PFSK-1 (cell line): ENCODE results near the gene HNRNPH3.

ENCODE experiments used
- POLR2AphosphoS5 ChIP-seq: IDR thresholded peaks from 2 replicates; pipeline ENCODE4 v1.6.1; 2012; ENCODE audit warnings: low read depth, mild to moderate bottlenecking, control low read depth, low read length, moderate library complexity
- REST ChIP-seq, 2 experiments: IDR thresholded peaks; 2 replicates each; pipeline versions ENCODE4 v1.6.1 to v1.8.0; 2011 to 2012; ENCODE audit warnings: low read depth in 2 of 2, low read length in 2 of 2, control low read depth in 1 of 2, inconsistent platforms in 1 of 2, mild to moderate bottlenecking in 1 of 2, moderate library complexity in 1 of 2; ENCODE audit not compliant: insufficient read depth in 1 of 2
- SIN3A ChIP-seq: IDR thresholded peaks from 2 replicates; pipeline ENCODE4 v1.6.1; 2012; ENCODE audit warnings: mild to moderate bottlenecking, low read length, moderate library complexity, borderline replicate concordance; ENCODE audit not compliant: insufficient read depth
- TAF1 ChIP-seq: IDR thresholded peaks from 2 replicates; pipeline ENCODE4 v1.6.1; 2012; ENCODE audit warnings: low read length, control low read depth, borderline replicate concordance; ENCODE audit not compliant: insufficient read depth

GRCh38 chr10:68362590-68362989 lies 30.7 kb downstream of the HNRNPH3 start:
- TF ChIP-seq SIN3A: no peak
- no peak for TF ChIP-seq TAF1
- no peak for TF ChIP-seq POLR2AphosphoS5
- TF ChIP-seq REST (IDR thresholded peaks at IDR 0.05; ENCODE audit: insufficient read depth in 1 of 2, low read depth in 2 of 2, low read length in 2 of 2): no peak
